IPS DF 4.7 (cell line): ENCODE results near the gene ZCCHC8.
"Not testable (repeated sequence)": the region's sequence is repeated elsewhere in the genome, so short reads cannot be mapped to it uniquely, and the experiment has no call there.

Experiments used
- DNase-seq: peaks from one replicate; pipeline ENCODE4 v3.0.0-alpha.2; 2013; ENCODE audit warnings: low spot score; ENCODE audit errors: extremely low read depth

Gene ZCCHC8

DNA sequence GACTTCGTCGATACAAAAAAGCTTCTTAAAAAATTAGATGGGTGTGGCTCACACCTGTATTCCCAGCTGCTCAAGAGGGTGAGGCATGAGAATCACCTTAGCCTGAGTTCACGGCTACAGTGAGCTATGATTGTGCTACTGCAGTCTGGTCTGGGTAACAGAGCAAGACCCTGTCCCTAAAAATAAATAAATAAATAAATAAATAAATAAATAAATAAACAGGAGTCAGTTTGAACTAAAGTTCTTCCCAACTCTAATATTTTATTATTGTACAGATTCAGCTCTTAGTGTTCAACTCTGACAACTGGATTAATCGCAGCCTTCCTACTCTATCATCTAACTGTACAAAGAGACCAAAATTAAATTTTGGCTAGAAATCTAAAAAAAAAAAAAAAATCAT, 65.5 kb downstream of the ZCCHC8 start:
- no peak for DNase-seq

DNA sequence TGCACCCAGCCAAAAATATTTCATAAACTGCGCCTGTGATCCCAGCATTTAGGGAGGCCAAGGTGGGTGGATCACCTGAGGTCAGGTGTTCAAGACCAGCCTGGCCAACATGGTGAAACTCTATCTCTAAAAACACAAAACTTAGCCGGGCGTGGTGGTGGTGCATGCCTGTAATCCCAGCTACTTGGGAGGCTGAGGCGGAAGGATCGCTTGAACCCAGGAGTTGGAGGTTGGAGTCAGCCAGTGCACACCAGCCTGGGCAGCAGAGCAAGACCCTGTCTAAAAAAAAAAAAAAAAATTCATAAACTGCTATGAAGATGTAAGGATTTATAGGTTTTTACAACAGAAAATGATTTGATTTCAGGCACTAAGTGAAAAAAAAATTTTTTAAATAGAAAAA, 71.7 kb downstream of the ZCCHC8 start:
- DNase-seq = not testable (repeated sequence)

DNA sequence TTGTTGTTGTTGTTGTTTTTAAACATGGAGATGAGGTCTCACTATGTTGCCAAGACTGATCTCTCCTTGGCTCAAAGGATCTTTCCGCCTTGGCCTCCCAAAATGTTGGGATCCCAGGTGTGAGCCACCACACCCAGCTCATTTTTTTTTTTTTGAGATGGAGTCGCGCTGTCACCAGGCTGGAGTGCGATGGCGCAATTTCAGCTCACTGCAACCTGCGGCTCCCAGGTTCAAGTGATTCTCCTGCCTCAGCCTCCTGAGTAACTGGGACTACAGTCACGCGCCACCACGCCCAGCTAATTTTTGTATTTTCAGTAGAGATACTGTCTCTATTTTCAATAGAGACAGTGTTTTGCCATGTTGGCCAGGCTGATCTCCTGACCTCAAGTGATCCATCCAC, 73.3 kb downstream of the ZCCHC8 start:
- DNase-seq = no peak

DNA sequence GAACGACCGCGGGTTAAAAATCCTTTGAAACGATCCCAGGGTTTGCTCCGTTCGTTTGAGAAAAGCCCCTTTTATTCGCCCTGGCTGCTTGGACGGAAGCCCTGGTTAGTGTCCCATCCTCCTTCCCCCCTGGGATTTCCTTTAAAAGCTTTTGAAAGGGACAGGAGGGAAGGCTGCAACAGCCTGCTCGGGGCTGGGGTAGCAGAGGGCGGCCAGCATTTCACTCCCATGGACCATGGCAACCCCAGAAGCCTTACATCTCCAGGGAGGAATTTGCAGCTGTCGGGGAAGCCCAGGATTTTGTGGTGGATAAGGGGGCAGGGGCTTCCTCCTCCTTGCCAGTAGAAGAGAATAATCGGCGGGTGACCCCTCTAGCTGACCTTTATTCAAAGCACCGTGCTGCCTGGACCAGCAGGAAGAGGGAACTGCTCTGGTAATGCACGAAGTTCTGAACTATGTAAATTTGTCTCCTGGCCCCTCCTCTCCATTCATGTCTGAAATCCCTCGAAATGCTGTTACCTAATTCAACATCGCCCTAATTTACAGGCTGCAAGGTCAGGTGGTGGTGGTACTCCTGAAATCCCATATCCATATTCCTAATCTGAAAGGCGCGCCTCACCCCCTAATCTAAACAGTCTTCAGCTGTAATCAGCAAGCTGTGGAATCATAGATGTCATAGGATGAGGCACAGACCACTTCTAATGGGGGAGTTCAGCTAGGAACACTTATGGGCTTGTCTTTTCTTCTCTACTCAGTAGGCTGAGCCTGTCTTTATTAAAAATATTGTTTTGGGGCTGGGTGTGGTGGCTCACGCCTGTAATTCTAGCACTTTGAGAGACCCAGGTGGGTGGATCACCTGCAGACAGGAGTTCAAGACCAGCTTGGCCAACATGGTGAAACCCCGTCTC, 77.2 kb downstream of the ZCCHC8 start:
- DNase-seq = no peak

DNA sequence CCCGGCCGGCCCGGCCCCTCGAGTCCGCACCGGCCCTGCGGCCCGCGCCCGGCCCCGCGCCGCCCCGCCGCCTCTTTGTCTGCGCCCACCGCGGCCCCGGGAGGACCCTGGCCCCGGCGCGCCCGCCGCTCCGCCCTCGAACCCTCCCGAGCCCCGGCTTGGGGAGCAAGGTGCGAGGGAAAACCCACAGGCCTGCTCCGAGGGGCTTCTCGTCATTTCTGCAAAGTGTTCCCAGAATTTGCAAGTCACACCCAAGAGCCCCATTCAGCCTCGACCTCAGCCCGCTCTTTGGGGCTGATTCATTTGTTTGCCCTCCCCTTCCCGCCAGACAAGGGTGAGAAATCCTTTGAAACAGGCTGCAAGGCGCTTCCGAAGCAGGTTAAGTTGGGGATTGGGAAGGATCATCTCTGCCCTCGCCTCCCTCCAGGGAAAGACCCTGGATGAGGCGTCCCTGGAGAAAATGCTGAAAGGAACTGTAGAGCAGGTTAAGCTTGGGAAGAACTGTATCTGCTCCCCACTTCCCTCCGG, 77.9 kb downstream of the ZCCHC8 start:
- DNase-seq = no peak

DNA sequence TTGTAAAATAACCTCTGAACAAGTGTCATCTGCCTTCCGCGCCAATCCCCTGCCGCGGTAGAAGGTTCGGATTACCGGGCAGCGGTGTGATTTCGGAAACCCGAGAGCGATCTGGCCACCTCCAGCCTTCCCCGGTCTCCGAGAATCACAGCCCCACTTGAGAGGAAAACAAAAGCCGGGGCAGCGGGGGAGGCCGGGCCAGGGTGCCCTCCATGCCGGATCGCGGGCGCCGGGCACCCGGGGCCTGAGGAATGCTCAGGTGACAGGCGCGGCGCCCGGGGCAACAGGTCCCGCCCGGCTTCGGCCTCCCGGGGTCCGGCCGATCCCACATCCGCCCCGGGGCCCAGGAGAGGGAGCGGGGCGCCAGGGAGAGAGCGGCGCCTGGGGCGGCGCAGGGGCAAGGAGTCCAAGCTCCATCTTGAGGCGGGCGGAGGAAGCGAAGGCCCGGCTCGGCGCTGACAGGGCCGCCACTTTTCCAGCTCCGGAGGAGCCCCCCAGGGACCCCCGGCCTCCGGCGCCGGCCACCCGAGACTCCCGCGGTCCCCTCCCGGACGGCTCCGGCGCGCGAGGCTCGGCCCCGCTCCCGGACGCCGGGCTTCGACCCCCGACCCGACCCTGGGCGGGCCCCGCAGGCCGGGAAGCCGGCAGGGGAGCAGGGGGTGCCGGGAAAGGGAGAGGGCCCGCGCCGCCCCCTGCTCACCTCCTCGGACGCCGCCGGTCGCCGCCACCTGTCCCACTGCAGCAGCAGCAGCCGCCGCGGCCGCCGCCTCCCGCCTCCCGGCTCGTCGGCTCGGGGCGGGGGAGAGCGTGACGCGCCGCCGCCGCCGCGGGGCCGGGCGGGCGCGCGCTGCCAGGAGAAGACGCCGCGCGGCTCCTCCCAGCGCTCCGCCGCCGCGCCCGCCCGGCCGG, 78.7 kb downstream of the ZCCHC8 start, which contains the start of gene CLIP1:
CLIP1 (minus strand) TSS at position 849 of the 909 bp plus-strand sequence. CDS start 42,217 bp downstream, outside the sequence.
- no peak for DNase-seq
